HEK293T (cell line): Measurements from ENCODE around the gene NECAB3.

Source experiments
- ARNT ChIP-seq: fragments of 450-650 bp; IDR thresholded peaks from 2 replicates; pipeline ENCODE4 v1.6.1; 2017; ENCODE audit warnings: mild to moderate bottlenecking
- BHLHE40 ChIP-seq: fragments of 450-650 bp; IDR thresholded peaks from 2 replicates; pipeline ENCODE4 v1.6.1; 2016; ENCODE audit warnings: mild to moderate bottlenecking, moderate library complexity, borderline replicate concordance
- CTBP1 ChIP-seq: fragments of 450-650 bp; IDR thresholded peaks from 2 replicates; pipeline ENCODE4 v1.6.1; 2016; ENCODE audit warnings: borderline replicate concordance
- ELF4 ChIP-seq: fragments of 450-650 bp; IDR thresholded peaks from 2 replicates; pipeline ENCODE4 v1.6.1; 2017; ENCODE audit warnings: antibody characterized with exemption
- FOXK2 ChIP-seq: fragments of 450-650 bp; IDR thresholded peaks from 2 replicates; pipeline ENCODE4 v1.6.1; 2016; ENCODE audit warnings: mild to moderate bottlenecking
- FOXM1 ChIP-seq: fragments of 450-650 bp; IDR thresholded peaks from 2 replicates; pipeline ENCODE4 v1.6.1; 2017; ENCODE audit warnings: mild to moderate bottlenecking, borderline replicate concordance
- HDGF ChIP-seq: fragments of 450-650 bp; IDR thresholded peaks from 2 replicates; pipeline ENCODE4 v1.6.1; 2017; ENCODE audit warnings: antibody characterized with exemption, borderline replicate concordance
- L3MBTL2 ChIP-seq: fragments of 450-650 bp; conservative IDR thresholded peaks from 2 replicates; pipeline ENCODE4 v1.6.1; 2016; ENCODE audit warnings: mild to moderate bottlenecking
- NFRKB ChIP-seq: fragments of 450-650 bp; IDR thresholded peaks from 2 replicates; pipeline ENCODE4 v1.6.1; 2016; ENCODE audit warnings: mild to moderate bottlenecking, moderate library complexity
- PKNOX1 ChIP-seq: fragments of 450-650 bp; IDR thresholded peaks from 2 replicates; pipeline ENCODE4 v1.6.1; 2016
- SP1 ChIP-seq: fragments of 450-650 bp; IDR thresholded peaks from 2 replicates; pipeline ENCODE4 v1.6.1; 2017
- SUZ12 ChIP-seq: fragments of 450-650 bp; IDR thresholded peaks from 2 replicates; pipeline ENCODE4 v1.6.1; 2016; ENCODE audit warnings: mild to moderate bottlenecking
- TARDBP ChIP-seq: fragments of 450-650 bp; IDR thresholded peaks from 2 replicates; pipeline ENCODE4 v1.6.1; 2016

- no peak for TF ChIP-seq ELF4
- TF ChIP-seq SP1, result no peak
- TF ChIP-seq BHLHE40, result no peak
- TF ChIP-seq CTBP1, result no peak
- TF ChIP-seq ARNT, result no peak
- no peak for TF ChIP-seq L3MBTL2
- no peak for TF ChIP-seq FOXK2
- no peak for TF ChIP-seq SUZ12
- no peak for TF ChIP-seq FOXM1
- no peak for TF ChIP-seq PKNOX1
- TF ChIP-seq NFRKB, result no peak
- TF ChIP-seq TARDBP, result no peak
- TF ChIP-seq HDGF, result no peak
These were observed 19.1 kb downstream of the NECAB3 start for GRCh38 chr20:33655164-33655563.
